Activated CD4-positive, alpha-beta T cell treated with anti-CD3 and anti-CD28 coated beads, Interleukin-2, Interleukin-6, amounts not matched to agents 100 ng/mL and 50 ng/mL, durations not matched to agents 16 hours and 8 hours (primary cell): ENCODE data around the gene TMPRSS15.
"Not testable (repeated sequence)": the region's sequence is repeated elsewhere in the genome, so short reads cannot be mapped to it uniquely, and the experiment has no call there.

Experiments used
- DNase-seq: peaks from one replicate; pipeline ENCODE4 v3.0.0-alpha.2; 2020

The TMPRSS15 gene

GRCh38 chr21:18403735-18404450 is at the start of gene TMPRSS15:
TSS of gene TMPRSS15 (minus strand) at chr21:18403785. CDS start at chr21:18403622, 163 bp downstream.
- DNase-seq: no peak

- DNase-seq: no peak
Measured at GRCh38 chr21:18451670-18452069, 48.1 kb upstream of the TMPRSS15 start.

DNA sequence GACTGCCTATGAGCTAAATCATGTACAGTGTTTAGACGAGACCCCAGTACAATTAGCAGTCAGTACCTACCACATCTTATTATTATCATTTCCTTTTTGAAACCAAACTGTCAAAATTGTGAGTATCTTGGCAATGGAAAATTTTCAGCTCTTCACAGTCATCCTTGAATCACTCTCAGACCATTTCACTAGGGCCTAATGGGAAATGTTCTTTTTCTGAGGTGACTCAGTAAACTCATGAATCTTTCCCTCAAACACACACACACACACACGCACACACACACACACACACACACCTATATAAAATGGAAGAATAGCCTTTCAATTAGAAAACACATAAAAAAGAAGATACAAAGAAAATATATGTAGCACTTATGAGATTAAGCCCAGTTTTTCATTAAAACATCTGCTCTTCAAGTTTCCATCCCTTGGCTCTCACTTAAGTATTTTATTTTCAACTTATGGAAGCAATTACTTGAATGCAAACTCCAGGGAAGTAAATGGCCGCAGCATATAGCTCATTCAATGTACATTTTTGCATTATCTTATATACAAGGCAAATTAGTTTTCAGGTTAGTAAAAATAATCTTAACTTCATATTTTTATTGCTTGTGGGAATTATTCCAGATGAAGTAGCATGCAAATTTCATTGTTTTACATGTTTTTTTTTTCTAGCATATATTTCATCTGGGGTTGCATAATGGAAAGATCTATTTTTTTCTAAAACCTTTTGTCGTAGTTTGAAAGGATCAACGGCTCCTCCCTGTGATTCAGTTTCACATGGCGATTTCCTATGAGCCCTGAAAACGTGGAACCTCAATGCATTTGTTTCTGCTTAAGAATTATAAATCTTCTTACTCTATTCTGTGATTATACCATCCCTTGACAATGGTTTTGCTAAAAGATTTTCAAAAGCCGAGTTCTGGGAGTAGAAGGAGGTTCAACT is 46.3 kb upstream of the TMPRSS15 start:
- DNase-seq: no peak

DNA sequence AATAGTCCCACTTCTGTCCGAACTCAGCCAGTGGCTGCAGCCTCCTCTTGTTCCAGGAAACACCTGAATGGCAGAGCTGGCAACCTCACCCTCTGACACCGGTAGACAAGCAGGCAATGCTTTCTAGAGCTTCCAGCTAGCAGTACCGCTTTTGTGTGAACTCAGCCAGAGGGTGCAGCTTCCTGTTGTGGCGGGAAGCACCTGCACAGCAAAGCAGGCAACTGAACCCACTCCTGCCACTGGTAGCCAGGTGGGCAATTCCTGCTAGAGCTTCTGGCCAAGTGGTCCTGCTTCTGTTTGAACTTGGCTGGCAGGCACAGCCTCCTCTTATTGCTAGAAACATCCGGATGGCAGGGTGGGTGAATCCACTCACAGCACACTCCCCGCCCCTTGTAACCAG is 40.1 kb upstream of the TMPRSS15 start:
- DNase-seq: no peak

- no peak for DNase-seq
Measured at GRCh38 chr21:18443085-18443484, 39.5 kb upstream of the TMPRSS15 start.

GRCh38 chr21:18430341-18430740 is 26.8 kb upstream of the TMPRSS15 start:
- DNase-seq: no peak

- no peak for DNase-seq
Measured at GRCh38 chr21:18424276-18424675, 20.7 kb upstream of the TMPRSS15 start.

- no peak for DNase-seq
Measured at GRCh38 chr21:18417141-18417790, 13.7 kb upstream of the TMPRSS15 start.

DNA sequence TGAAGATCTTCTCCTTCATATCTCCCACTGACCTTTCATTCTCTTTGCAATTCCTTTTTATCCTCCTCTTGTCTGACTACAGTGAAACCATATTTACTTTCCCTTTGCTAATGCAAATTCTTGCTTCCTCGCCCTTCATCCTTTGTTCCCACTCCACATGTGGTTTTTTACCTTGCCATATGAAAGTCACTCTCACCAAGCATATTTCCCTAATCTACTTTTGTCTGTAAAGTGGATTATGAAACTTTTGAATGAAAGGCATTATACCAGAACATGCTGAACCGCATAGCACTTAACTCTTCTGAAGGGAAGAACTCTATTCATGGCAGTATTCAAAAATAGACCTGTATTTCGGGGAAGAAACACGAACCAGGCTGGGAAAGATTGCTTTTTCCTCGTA is 8.0 kb upstream of the TMPRSS15 start:
- DNase-seq: no peak

GRCh38 chr21:18409579-18409978 is 6.0 kb upstream of the TMPRSS15 start:
- no peak for DNase-seq

GRCh38 chr21:18398843-18399242 is 4.7 kb downstream of the TMPRSS15 start:
- DNase-seq: no peak

GRCh38 chr21:18387994-18388393 is 15.6 kb downstream of the TMPRSS15 start:
- DNase-seq: no peak

DNA sequence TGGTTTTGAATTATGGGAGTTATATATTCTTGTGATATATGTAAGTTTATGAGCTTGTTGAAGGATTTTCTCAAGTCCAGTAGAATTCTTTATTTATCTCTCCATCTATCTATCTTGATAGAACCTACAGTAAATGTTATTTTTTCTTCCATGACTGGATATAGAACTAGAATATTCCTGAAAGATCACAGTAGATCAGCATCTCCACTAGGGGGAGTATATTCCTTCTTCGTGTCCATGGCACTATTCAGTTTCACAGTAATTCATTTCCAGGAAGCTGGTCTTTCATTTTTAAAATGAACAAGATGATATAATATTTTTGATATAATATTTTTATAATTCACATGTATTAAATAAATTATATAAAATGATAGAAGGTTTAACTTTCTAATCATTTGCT is 18.8 kb downstream of the TMPRSS15 start:
- peak; percentile 17 for DNase-seq

GRCh38 chr21:18382934-18383619 is 20.5 kb downstream of the TMPRSS15 start:
- DNase-seq: not testable (repeated sequence)

GRCh38 chr21:18382141-18382540 is 21.4 kb downstream of the TMPRSS15 start:
- DNase-seq: no peak

- no peak for DNase-seq
Measured at GRCh38 chr21:18373606-18374005, 30.0 kb downstream of the TMPRSS15 start.

- no peak for DNase-seq
Measured at GRCh38 chr21:18370301-18370700, 33.3 kb downstream of the TMPRSS15 start.

- DNase-seq: no peak
Measured at GRCh38 chr21:18369115-18369514, 34.5 kb downstream of the TMPRSS15 start.

DNA sequence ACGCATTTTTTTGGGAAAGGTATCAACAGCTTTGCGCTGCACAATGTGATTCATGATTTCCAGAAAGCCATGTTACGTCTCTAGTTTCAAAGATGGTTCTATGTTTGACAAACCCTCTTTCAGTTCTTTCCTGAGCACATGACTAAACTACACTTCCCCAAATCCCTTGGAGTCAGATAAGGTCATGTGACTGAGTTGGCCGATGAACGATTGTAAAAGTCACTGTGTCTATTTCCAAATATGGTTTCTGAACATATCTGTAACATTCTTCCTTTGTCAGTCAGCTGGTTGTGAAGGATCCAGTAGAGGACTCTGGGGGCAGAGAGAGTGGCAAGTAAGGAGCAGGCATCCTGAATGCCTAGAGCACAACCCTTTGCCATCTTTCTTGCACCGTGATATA is 35.4 kb downstream of the TMPRSS15 start:
- no peak for DNase-seq

DNA sequence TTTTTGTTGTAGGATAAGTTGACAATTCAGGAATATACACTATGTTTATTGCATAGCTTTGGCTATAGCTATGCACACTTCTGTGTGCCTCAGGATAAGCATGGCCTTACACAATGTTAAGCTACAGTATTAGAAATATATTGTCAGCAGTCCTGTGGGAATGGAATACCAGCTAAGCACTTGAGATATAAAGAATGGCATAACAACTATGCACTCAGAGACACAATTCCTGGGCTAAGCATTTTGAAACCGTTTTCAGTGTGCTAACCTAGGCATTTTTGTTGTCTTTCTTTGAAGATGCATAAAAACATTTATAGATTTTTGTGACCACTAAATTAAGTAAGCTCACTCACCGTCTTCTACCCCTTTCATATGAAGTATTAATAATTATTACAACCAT is 46.8 kb downstream of the TMPRSS15 start:
- DNase-seq: no peak

- DNase-seq: no peak
Measured at GRCh38 chr21:18354947-18355346, 48.6 kb downstream of the TMPRSS15 start.

GRCh38 chr21:18350216-18350615 is 53.4 kb downstream of the TMPRSS15 start:
- DNase-seq: no peak

GRCh38 chr21:18349468-18349867 is 54.1 kb downstream of the TMPRSS15 start:
- no peak for DNase-seq
